SK-N-MC (cell line): ENCODE data around the gene DGKB.

Source experiments
- DNase-seq: peaks from one replicate; pipeline ENCODE4 v3.0.0-alpha.2; 2011; ENCODE audit warnings: low read depth, low spot score
- H3K27ac ChIP-seq: fragments of 200-600 bp; sonication (generic); 2 replicates; pipeline ENCODE4 v1.5.1; 2016; ENCODE audit warnings: mixed run types
- H3K36me3 ChIP-seq: fragments of 200-600 bp; sonication (generic); 2 replicates; pipeline ENCODE4 v1.6.1; 2017; ENCODE audit warnings: antibody characterized with exemption, low read length, mixed read lengths; ENCODE audit not compliant: insufficient read depth
- H3K4me3 ChIP-seq: fragments of 200-600 bp; sonication (generic); 2 replicates; pipeline ENCODE4 v1.5.1; 2016
- H3K9ac ChIP-seq: fragments of 200-600 bp; sonication (generic); 2 replicates; pipeline ENCODE4 v1.8.0; 2017; ENCODE audit warnings: mixed run types, mixed read lengths; ENCODE audit not compliant: insufficient read length
- H3K9me3 ChIP-seq: fragments of 200-600 bp; sonication (generic); 2 replicates; pipeline ENCODE4 v1.6.1; 2017; ENCODE audit warnings: low read depth, mild to moderate bottlenecking, antibody characterized with exemption, low read length, moderate library complexity, mixed read lengths
- EZH2 ChIP-seq: fragments of 200-600 bp; sonication (generic); IDR thresholded peaks from one replicate; pipeline ENCODE4 v1.6.1; 2017; ENCODE audit warnings: antibody characterized with exemption
- FOXP2 ChIP-seq: optimal IDR thresholded peaks from 2 replicates; pipeline ENCODE3; 2011; ENCODE audit warnings: mild to moderate bottlenecking, moderate library complexity; ENCODE audit not compliant: insufficient read depth; ENCODE audit errors: extremely low read length, control extremely low read depth
- POLR2AphosphoS5 ChIP-seq: IDR thresholded peaks from 2 replicates; pipeline ENCODE4 v1.6.1; 2012; ENCODE audit warnings: mild to moderate bottlenecking, low read depth, low read length, borderline replicate concordance

Gene DGKB

DNA sequence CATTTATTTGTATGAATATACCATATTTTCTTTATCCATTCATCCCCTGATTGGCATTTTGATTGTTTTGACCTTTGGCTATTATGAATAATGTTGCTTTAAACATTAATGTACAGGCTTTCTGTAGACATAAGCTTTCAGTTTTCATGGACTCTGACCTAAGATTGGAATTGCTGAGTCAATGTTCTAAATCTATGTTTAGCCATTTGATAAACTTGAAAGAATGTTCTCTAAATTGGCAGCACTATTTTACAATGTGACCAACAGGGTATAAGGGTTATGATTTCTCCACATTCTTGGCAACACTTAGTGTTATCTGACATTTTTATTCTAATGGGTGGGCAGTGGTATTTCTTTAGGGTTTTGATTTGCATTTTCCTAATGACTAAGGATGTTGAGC, 683.4 kb downstream of the DGKB start:
- H3K36me3 ChIP-seq, result no peaks in the 10 kb centered on the region
- no peak for DNase-seq
- H3K27ac ChIP-seq, result no peak overlapping the region
- H3K9ac ChIP-seq, result no peak overlapping the region
- no peak for TF ChIP-seq POLR2AphosphoS5
- no peak for TF ChIP-seq FOXP2
- no peak for TF ChIP-seq EZH2
- H3K4me3 ChIP-seq, result no peak overlapping the region
- no peaks in the 10 kb centered on the region for H3K9me3 ChIP-seq

DNA sequence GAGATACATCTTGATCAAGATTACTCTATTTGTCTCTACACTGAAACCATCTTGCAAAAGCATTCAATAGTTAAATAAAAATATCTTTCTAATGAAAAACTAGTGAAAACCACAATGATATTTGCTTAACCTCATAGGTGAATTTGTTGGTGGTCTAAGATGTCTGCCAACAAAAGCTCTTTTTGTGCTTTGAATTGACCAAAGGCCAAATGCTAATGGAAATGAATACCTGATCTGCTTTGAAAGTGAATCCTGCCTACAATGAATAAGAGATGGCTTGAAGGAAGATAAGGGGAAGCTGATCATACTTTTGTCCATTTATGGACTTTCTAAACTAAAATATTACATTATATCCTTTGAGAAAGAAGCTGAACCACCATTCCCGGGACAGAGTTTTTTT, 684.2 kb downstream of the DGKB start:
- H3K4me3 ChIP-seq, result no peak overlapping the region
- H3K9ac ChIP-seq, result no peak overlapping the region
- H3K9me3 ChIP-seq, result no peaks in the 10 kb centered on the region
- DNase-seq, result no peak
- no peak overlapping the region for H3K27ac ChIP-seq
- H3K36me3 ChIP-seq, result no peaks in the 10 kb centered on the region
- TF ChIP-seq EZH2 (no peak), FOXP2 (no peak), POLR2AphosphoS5 (no peak)

DNA sequence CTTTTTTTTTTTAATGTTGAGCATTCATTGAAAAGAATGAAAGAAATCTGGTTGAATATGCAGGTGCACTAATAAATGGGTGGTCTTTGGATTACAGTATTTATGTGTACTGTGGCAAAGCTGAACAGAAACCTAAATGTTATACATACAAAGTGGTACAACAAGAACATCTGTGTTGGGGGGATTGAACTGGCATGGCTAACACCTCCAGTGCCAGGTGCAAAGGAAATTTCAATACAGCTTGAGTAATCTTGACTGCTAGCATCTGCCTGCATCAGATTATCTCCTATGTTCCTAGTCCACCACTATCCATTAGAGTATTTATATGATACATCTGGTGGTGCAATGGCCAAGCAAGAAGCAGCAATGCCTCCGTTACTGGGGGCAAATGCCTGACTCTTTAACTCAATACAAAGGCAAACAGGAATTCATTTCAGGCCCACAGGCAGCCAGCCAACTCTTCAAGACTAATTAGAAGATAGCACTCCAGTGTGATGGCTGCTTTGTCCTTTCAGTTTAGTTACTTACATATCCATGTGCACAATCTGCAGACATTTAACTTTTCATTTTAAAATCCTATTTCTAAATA, 692.6 kb downstream of the DGKB start:
- no peak overlapping the region for H3K4me3 ChIP-seq
- H3K9ac ChIP-seq, result no peak overlapping the region
- TF ChIP-seq EZH2 (no peak), POLR2AphosphoS5 (no peak), FOXP2 (no peak)
- H3K27ac ChIP-seq, result no peak overlapping the region
- H3K36me3 ChIP-seq, result no peaks in the 10 kb centered on the region
- H3K9me3 ChIP-seq, result no peaks in the 10 kb centered on the region
- DNase-seq, result no peak

DNA sequence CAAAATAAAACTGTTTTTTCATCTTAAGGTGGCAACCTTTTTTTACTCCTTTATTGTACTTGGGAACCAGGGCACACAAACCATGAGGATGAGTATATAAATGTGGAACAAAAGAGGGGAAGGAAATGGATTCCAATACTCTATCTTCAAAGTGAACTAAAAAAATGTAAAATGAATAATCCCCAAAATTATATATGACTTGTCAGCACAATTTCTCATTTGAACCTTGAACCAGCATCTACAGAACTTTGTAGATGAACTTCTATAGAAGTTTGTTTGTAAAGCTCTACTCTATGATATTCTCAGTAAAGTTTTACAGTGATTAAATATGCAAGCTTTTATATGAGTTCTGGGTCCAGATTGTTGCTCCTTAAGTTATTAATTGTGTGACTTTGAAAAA, 694.8 kb downstream of the DGKB start:
- DNase-seq, result no peak
- Histone ChIP-seq H3K9me3 (no peaks in the 10 kb centered on the region), H3K4me3 (no peak overlapping the region), H3K27ac (no peak overlapping the region), H3K9ac (no peak overlapping the region), H3K36me3 (no peaks in the 10 kb centered on the region)
- no peak for TF ChIP-seq FOXP2
- TF ChIP-seq EZH2, result no peak
- no peak for TF ChIP-seq POLR2AphosphoS5

DNA sequence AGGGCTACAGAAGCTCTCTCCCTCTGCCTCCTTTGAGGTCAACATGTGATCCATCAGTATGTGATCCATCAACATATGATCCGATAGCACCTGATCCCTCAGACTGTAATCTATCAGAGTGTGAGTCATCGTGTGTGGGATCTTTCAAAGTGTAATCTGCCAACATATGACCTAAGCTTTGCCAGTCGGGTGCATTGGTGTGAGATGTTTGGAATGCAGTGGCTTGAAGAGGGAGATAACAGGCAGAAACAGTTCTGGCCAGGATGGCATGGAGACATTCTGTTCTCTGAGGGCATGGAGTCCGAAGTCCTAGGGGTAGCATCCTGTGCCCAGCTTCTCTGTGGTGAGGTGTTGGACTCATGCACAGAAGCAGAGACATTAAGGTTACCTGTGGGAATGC, 695.4 kb downstream of the DGKB start:
- Histone ChIP-seq H3K9me3 (no peaks in the 10 kb centered on the region), H3K36me3 (no peaks in the 10 kb centered on the region), H3K9ac (no peak overlapping the region), H3K27ac (no peak overlapping the region), H3K4me3 (no peak overlapping the region)
- no peak for DNase-seq
- TF ChIP-seq EZH2, result no peak
- TF ChIP-seq FOXP2, result no peak
- no peak for TF ChIP-seq POLR2AphosphoS5

DNA sequence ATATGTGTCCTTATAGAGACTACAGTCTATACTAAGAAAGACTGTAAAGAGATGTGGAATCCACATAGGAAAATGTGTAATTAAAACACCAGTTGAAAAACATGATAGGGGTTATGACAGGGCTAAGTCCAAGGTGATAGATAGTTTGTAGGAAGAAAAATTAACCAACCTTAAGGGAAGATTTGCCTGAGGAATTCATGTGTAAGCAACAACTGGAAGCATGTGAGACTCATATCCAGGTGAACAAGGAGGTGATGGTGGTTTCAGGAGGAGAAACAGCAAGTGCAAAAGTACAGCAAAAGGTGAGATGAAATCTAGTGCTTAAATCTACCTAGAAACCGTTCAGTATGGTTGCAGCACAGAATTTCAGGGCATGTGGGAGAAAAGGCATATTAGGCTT, 696.4 kb downstream of the DGKB start:
- no peaks in the 10 kb centered on the region for H3K9me3 ChIP-seq
- no peak for DNase-seq
- H3K9ac ChIP-seq, result no peak overlapping the region
- H3K27ac ChIP-seq, result no peak overlapping the region
- no peak overlapping the region for H3K4me3 ChIP-seq
- TF ChIP-seq POLR2AphosphoS5 (no peak), FOXP2 (no peak), EZH2 (no peak)
- H3K36me3 ChIP-seq, result no peaks in the 10 kb centered on the region

DNA sequence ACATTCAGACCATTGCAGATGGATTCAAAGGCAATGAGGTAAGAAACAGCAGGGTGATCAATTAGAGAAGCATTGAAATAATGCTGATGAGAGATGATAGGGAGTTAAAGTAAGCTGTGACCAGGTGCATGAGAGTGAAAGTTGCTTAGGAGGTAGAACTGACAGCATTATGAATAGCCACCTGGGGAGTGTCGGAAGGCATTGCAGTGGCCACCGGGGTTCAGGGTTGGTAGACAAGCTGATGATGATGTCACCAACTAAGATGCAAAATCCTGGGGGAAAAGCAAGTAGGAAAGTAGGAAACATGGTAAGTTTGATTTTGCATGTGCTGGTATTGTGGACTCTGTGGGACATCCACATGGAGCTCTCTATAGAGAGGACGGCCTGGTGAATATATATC, 701.2 kb downstream of the DGKB start:
- no peak for DNase-seq
- no peaks in the 10 kb centered on the region for H3K36me3 ChIP-seq
- TF ChIP-seq EZH2 (no peak), POLR2AphosphoS5 (no peak), FOXP2 (no peak)
- H3K4me3 ChIP-seq, result no peak overlapping the region
- H3K27ac ChIP-seq, result no peak overlapping the region
- H3K9ac ChIP-seq, result no peak overlapping the region
- no peaks in the 10 kb centered on the region for H3K9me3 ChIP-seq

DNA sequence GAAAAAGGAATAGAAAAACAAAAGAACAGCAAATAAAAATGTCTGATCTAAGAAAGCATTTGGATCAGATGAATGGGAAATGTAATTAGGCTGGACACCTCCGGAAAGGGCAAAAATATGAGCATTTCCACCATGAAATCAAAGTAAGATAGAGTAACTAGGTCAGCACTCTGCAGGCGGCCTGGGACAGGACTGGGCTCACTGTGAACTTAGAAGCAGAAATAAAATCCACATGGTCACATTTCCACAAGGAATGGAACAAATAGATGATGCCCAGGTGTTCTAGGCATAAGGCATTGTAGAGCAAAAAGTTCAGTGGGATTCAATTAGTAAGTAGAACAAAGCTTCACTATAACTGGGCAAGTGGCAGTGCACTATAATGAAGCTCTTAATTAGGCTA, 703.2 kb downstream of the DGKB start:
- Histone ChIP-seq H3K9me3 (no peaks in the 10 kb centered on the region), H3K36me3 (no peaks in the 10 kb centered on the region), H3K4me3 (no peak overlapping the region), H3K9ac (no peak overlapping the region), H3K27ac (no peak overlapping the region)
- TF ChIP-seq FOXP2 (no peak), POLR2AphosphoS5 (no peak), EZH2 (no peak)
- no peak for DNase-seq

DNA sequence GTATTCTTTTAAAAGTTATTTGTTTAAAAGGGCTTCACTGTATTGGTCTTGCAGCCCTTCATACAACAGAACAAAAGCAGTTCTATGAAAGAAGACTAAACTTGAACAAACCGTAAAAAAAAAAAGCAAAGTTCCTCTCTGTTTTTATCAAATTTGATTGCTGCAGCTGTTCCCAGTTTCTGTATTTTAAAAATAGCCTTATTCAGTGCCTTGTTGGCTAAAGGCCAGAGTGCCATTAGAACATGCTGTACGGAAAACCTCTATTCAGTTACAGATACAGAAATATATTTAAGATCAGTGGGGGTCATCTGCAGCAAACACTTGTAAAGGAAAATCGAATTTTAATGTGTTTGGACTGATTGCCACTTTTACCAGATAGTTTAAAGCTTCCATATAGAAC, 705.3 kb downstream of the DGKB start:
- DNase-seq, result no peak
- H3K9me3 ChIP-seq, result no peaks in the 10 kb centered on the region
- H3K9ac ChIP-seq, result peak overlapping the region; percentile 18
- H3K36me3 ChIP-seq, result no peaks in the 10 kb centered on the region
- H3K4me3 ChIP-seq, result peak overlapping the region; percentile 41; the same call in 1 of the 2 replicates
- TF ChIP-seq FOXP2 (no peak), EZH2 (no peak), POLR2AphosphoS5 (no peak)
- peak overlapping the region; percentile 15; the same call in 1 of the 2 replicates for H3K27ac ChIP-seq
